ENCODE measurements around the gene CAPN6.

GRCh38 chrX:111270339-111270738, at the start of gene CAPN6:
- TF ChIP-seq CTCF (conservative IDR thresholded peaks at IDR 0.05 in 1 of 2, IDR thresholded peaks at IDR 0.05 in 1 of 2; ENCODE audit: low read depth in 1 of 2, low read length in 2 of 2) (no peak), EZH2 (IDR thresholded peaks at IDR 0.05; ENCODE audit: low read length, missing control alignments) (no peak)
